Parathyroid adenoma (tissue), 2 donors: Measurements from ENCODE around the gene SLC16A10.
"Not testable (repeated sequence)": the region's sequence is repeated elsewhere in the genome, so short reads cannot be mapped to it uniquely, and the experiment has no call there.

ENCODE experiments used
- H2AFZ ChIP-seq: fragments of 300-600 bp; sonication (generic); one replicate; pipeline ENCODE4 v1.7.0; 2017; ENCODE audit warnings: antibody characterized with exemption, mild to moderate bottlenecking
- H3K27ac ChIP-seq: fragments of 300-600 bp; sonication (generic); one replicate; pipeline ENCODE4 v1.7.0; 2017
- H3K27me3 ChIP-seq: fragments of 300-600 bp; sonication (generic); one replicate; pipeline ENCODE4 v1.7.0; 2017; ENCODE audit warnings: low read length; ENCODE audit not compliant: control insufficient read depth, insufficient read depth
- H3K36me3 ChIP-seq: fragments of 300-600 bp; sonication (generic); one replicate; pipeline ENCODE4 v1.7.0; 2017; ENCODE audit warnings: low read length; ENCODE audit not compliant: control insufficient read depth, insufficient read depth
- H3K4me1 ChIP-seq: fragments of 300-600 bp; sonication (generic); one replicate; pipeline ENCODE4 v1.7.0; 2017; ENCODE audit warnings: control low read depth
- H3K4me2 ChIP-seq: fragments of 300-600 bp; sonication (generic); one replicate; pipeline ENCODE4 v1.7.0; 2017; ENCODE audit warnings: low read length
- H3K4me3 ChIP-seq: fragments of 300-600 bp; sonication (generic); one replicate; pipeline ENCODE4 v1.7.0; 2017; ENCODE audit warnings: low read depth, low read length
- H3K79me2 ChIP-seq: fragments of 300-600 bp; sonication (generic); one replicate; pipeline ENCODE4 v1.7.0; 2017; ENCODE audit warnings: control low read depth
- H3K9ac ChIP-seq: fragments of 300-600 bp; sonication (generic); one replicate; pipeline ENCODE4 v1.7.0; 2017; ENCODE audit warnings: mild to moderate bottlenecking
- H3K9me3 ChIP-seq: fragments of 300-600 bp; sonication (generic); one replicate; pipeline ENCODE4 v1.7.0; 2017; ENCODE audit warnings: low read length; ENCODE audit not compliant: control insufficient read depth
- CTCF ChIP-seq: fragments of 300-600 bp; sonication (generic); IDR thresholded peaks from one replicate; pipeline ENCODE4 v1.7.0; 2017; ENCODE audit warnings: antibody characterized with exemption, mild to moderate bottlenecking
- donor health status: primary hyperparathyroidism.

Gene SLC16A10

GRCh38 chr6:111190637-111191036 is 103.3 kb downstream of the SLC16A10 start:
- Histone ChIP-seq H2AFZ (no peak overlapping the region), H3K27ac (no peak overlapping the region), H3K79me2 (no peaks in the 10 kb centered on the region), H3K9ac (no peak overlapping the region), H3K36me3 (no peaks in the 10 kb centered on the region), H3K4me2 (no peak overlapping the region), H3K4me3 (no peak overlapping the region), H3K27me3 (no peaks in the 10 kb centered on the region), H3K4me1 (no peaks in the 10 kb centered on the region), H3K9me3 (no peaks in the 10 kb centered on the region)
- no peak for TF ChIP-seq CTCF

GRCh38 chr6:111191136-111191535 is 103.8 kb downstream of the SLC16A10 start:
- H2AFZ ChIP-seq, H3K9me3 ChIP-seq, H3K79me2 ChIP-seq, H3K36me3 ChIP-seq, H3K4me1 ChIP-seq, H3K4me3 ChIP-seq, H3K27ac ChIP-seq, H3K4me2 ChIP-seq, H3K27me3 ChIP-seq, H3K9ac ChIP-seq: not testable (repeated sequence)

GRCh38 chr6:111192911-111193555 is 105.7 kb downstream of the SLC16A10 start:
- Histone ChIP-seq H3K27me3 (no peaks in the 10 kb centered on the region), H3K9ac (no peak overlapping the region), H3K79me2 (no peaks in the 10 kb centered on the region), H2AFZ (no peak overlapping the region), H3K27ac (no peak overlapping the region), H3K4me2 (no peak overlapping the region), H3K9me3 (no peaks in the 10 kb centered on the region), H3K36me3 (no peaks in the 10 kb centered on the region), H3K4me3 (no peak overlapping the region), H3K4me1 (no peaks in the 10 kb centered on the region)
- TF ChIP-seq CTCF = no peak

GRCh38 chr6:111195656-111196055 is 108.4 kb downstream of the SLC16A10 start:
- TF ChIP-seq CTCF = no peak
- H3K79me2 ChIP-seq = no peaks in the 10 kb centered on the region
- H2AFZ ChIP-seq = no peak overlapping the region
- no peaks in the 10 kb centered on the region for H3K36me3 ChIP-seq
- no peak overlapping the region for H3K4me3 ChIP-seq
- no peaks in the 10 kb centered on the region for H3K27me3 ChIP-seq
- no peak overlapping the region for H3K27ac ChIP-seq
- H3K9me3 ChIP-seq = no peaks in the 10 kb centered on the region
- H3K9ac ChIP-seq = no peak overlapping the region
- no peak overlapping the region for H3K4me2 ChIP-seq
- H3K4me1 ChIP-seq = no peaks in the 10 kb centered on the region

- Histone ChIP-seq H3K4me3 (no peak overlapping the region), H3K9me3 (no peaks in the 10 kb centered on the region), H3K27ac (no peak overlapping the region), H3K4me1 (no peaks in the 10 kb centered on the region), H3K4me2 (no peak overlapping the region), H3K27me3 (no peaks in the 10 kb centered on the region), H2AFZ (no peak overlapping the region), H3K79me2 (no peaks in the 10 kb centered on the region), H3K36me3 (no peaks in the 10 kb centered on the region), H3K9ac (no peak overlapping the region)
- no peak for TF ChIP-seq CTCF
Observed at GRCh38 chr6:111198841-111199240, 111.5 kb downstream of the SLC16A10 start.
